Activated CD8-positive, alpha-beta T cell treated with anti-CD3 and anti-CD28 coated beads for 36 hours (primary cell): Measurements from ENCODE around the gene HSPA13. TPM values are rescaled to one million over a fixed set of nuclear protein-coding genes. Genes with fewer than 3 reads are reported as not detected.

Source experiments
- ATAC-seq: fragments of 200-7000 bp; cut with Tn5 transposase; one replicate; pipeline ENCODE4 v1.10.0; 2021; ENCODE audit warnings: mild to moderate bottlenecking, moderate library complexity
- CTCF ChIA-PET: fragments of 350-600 bp; sonication (Branson Sonifier 250); formaldehyde crosslinking; loops from one replicate; lab custom pipeline; 2021; ENCODE audit warnings: antibody characterized with exemption; lab: Charles Lee
- POLR2A ChIA-PET: fragments of 350-600 bp; sonication (Branson Sonifier 250); formaldehyde crosslinking; loops from one replicate; lab custom pipeline; 2021; ENCODE audit warnings: antibody characterized with exemption; lab: Charles Lee
- DNase-seq: peaks from one replicate; pipeline ENCODE4 v3.0.0-alpha.2; 2020
- H3K27ac Mint-ChIP-seq: one replicate; pipeline ENCODE4 v1.8.0; 2021; ENCODE audit warnings: mild to moderate bottlenecking, mixed read lengths
- H3K27me3 Mint-ChIP-seq: one replicate; pipeline ENCODE4 v1.8.0; 2021; ENCODE audit warnings: mixed read lengths
- H3K36me3 Mint-ChIP-seq: one replicate; pipeline ENCODE4 v1.8.0; 2021; ENCODE audit warnings: low read depth, mixed read lengths
- H3K4me1 Mint-ChIP-seq: one replicate; pipeline ENCODE4 v1.8.0; 2021; ENCODE audit warnings: low read depth, mixed read lengths
- H3K4me3 Mint-ChIP-seq: one replicate; pipeline ENCODE4 v1.8.0; 2021; ENCODE audit warnings: mild to moderate bottlenecking, moderate library complexity, mixed read lengths
- H3K9me3 Mint-ChIP-seq: one replicate; pipeline ENCODE4 v1.8.0; 2021; ENCODE audit warnings: mixed read lengths
- CTCF ChIP-seq: fragments of 200-600 bp; IDR thresholded peaks from one replicate; pipeline ENCODE4 v1.8.0; 2022; ENCODE audit warnings: antibody characterized with exemption, mild to moderate bottlenecking
- intact Hi-C: fragments of 100-400 bp; cut with micrococcal nuclease; formaldehyde crosslinking; loops from one replicate; pipeline ENCODE4 v1.10.0; 2022
- total RNA-seq, 2 experiments: library from RNA; stranded (reverse); gene quantifications; one replicate each; pipeline ENCODE4 v1.2.3, GENCODE V29; 2021

Gene HSPA13
- total RNA-seq = 10 to 100 TPM; 37.1 to 39.8 TPM

GRCh38 chr21:14382835-14383595 is at the start of gene HSPA13:
HSPA13 (minus strand) TSS chr21:14383146; CDS start chr21:14383119, 27 bp downstream.
- H3K27me3 Mint-ChIP-seq = no peaks in the 10 kb centered on the region
- POLR2A ChIA-PET = interaction anchor here (0.8 to 1.8 kb wide), 8 partner anchors 11 to 392 kb away, joined by 3 to 5 read pairs (median 3); no protein-coding TSS in a partner anchor
- H3K27ac Mint-ChIP-seq = peak within 1 kb of the TSS; percentile 97
- intact Hi-C loops = loop anchor here (5.0 to 10.0 kb wide), 2 partner anchors 164 to 1352 kb away; partner anchors contain the start of gene SAMSN1
- DNase-seq (peak; percentile 100), ATAC-seq (peak; percentile 96)
- TF ChIP-seq CTCF = no peak
- CTCF ChIA-PET = interaction anchor here (0.9 to 3.5 kb wide), 6 partner anchors 9 to 355 kb away, joined by 3 to 10 read pairs (median 4); no protein-coding TSS in a partner anchor
- H3K4me1 Mint-ChIP-seq = peaks cover 30% of the 10 kb centered on the region
- H3K36me3 Mint-ChIP-seq = peaks cover 23% of the 10 kb centered on the region
- H3K4me3 Mint-ChIP-seq = peak within 1 kb of the TSS; percentile 92
- H3K9me3 Mint-ChIP-seq = no peaks in the 10 kb centered on the region

GRCh38 chr21:14418920-14419319 is 36.0 kb upstream of the HSPA13 start:
- intact Hi-C loops = no loop called here
- H3K27me3 Mint-ChIP-seq = peaks cover 12% of the 10 kb centered on the region
- peaks cover 7% of the 10 kb centered on the region for H3K36me3 Mint-ChIP-seq
- H3K27ac Mint-ChIP-seq = no peak overlapping the region
- DNase-seq (no peak), ATAC-seq (no peak)
- POLR2A ChIA-PET = no interaction called here
- no peak for TF ChIP-seq CTCF
- H3K9me3 Mint-ChIP-seq = peaks cover 30% of the 10 kb centered on the region
- CTCF ChIA-PET = interaction anchor here (0.6 kb wide), 1 partner anchor 9 kb away, joined by 3 read pairs; no protein-coding TSS in a partner anchor
- peaks cover 3% of the 10 kb centered on the region for H3K4me1 Mint-ChIP-seq
- no peak overlapping the region for H3K4me3 Mint-ChIP-seq

GRCh38 chr21:14414932-14415508 is 32.1 kb upstream of the HSPA13 start:
- Mint-ChIP-seq H3K4me1 (peaks cover 3% of the 10 kb centered on the region), H3K9me3 (peaks cover 18% of the 10 kb centered on the region), H3K36me3 (peaks cover 7% of the 10 kb centered on the region), H3K4me3 (no peak overlapping the region), H3K27me3 (peaks cover 2% of the 10 kb centered on the region), H3K27ac (no peak overlapping the region)
- DNase-seq (no peak), ATAC-seq (no peak)
- intact Hi-C loops = no loop called here
- POLR2A ChIA-PET = no interaction called here
- CTCF ChIA-PET = no interaction called here
- TF ChIP-seq CTCF = no peak

- H3K9me3 Mint-ChIP-seq = no peaks in the 10 kb centered on the region
- no peaks in the 10 kb centered on the region for H3K27me3 Mint-ChIP-seq
- no peak overlapping the region for H3K4me3 Mint-ChIP-seq
- ATAC-seq (no peak), DNase-seq (no peak)
- intact Hi-C loops = loop anchor here (10.0 kb wide), 1 partner anchor 369 kb away; no protein-coding TSS in a partner anchor
- no peak overlapping the region for H3K27ac Mint-ChIP-seq
- ChIA-PET POLR2A (no interaction called here), CTCF (interaction anchor here (0.8 kb wide), 1 partner anchor 369 kb away, joined by 3 read pairs; no protein-coding TSS in a partner anchor)
- no peak for TF ChIP-seq CTCF
- H3K36me3 Mint-ChIP-seq = no peaks in the 10 kb centered on the region
- H3K4me1 Mint-ChIP-seq = no peaks in the 10 kb centered on the region
These were observed 23.0 kb upstream of the HSPA13 start for GRCh38 chr21:14405962-14406361.

- Mint-ChIP-seq H3K36me3 (no peaks in the 10 kb centered on the region), H3K27ac (no peak overlapping the region), H3K27me3 (no peaks in the 10 kb centered on the region), H3K9me3 (no peaks in the 10 kb centered on the region), H3K4me3 (no peak overlapping the region), H3K4me1 (no peaks in the 10 kb centered on the region)
- intact Hi-C loops = loop anchor here (10.0 kb wide), 1 partner anchor 370 kb away; no protein-coding TSS in a partner anchor
- CTCF ChIA-PET = interaction anchor here (0.8 kb wide), 1 partner anchor 369 kb away, joined by 3 read pairs; no protein-coding TSS in a partner anchor
- ATAC-seq (no peak), DNase-seq (no peak)
- POLR2A ChIA-PET = no interaction called here
- TF ChIP-seq CTCF = no peak
These were observed 22.3 kb upstream of the HSPA13 start for GRCh38 chr21:14405225-14405624.
